HG03342 (cell line): ENCODE measurements around the gene DOLPP1.

Experiments
- ATAC-seq: cut with Tn5 transposase; IDR thresholded peaks from one replicate; pipeline ENCODE4 v1.9.1; 2021; ENCODE audit warnings: mild to moderate bottlenecking, moderate library complexity; ENCODE audit not compliant: unreplicated experiment

The DOLPP1 gene

DNA sequence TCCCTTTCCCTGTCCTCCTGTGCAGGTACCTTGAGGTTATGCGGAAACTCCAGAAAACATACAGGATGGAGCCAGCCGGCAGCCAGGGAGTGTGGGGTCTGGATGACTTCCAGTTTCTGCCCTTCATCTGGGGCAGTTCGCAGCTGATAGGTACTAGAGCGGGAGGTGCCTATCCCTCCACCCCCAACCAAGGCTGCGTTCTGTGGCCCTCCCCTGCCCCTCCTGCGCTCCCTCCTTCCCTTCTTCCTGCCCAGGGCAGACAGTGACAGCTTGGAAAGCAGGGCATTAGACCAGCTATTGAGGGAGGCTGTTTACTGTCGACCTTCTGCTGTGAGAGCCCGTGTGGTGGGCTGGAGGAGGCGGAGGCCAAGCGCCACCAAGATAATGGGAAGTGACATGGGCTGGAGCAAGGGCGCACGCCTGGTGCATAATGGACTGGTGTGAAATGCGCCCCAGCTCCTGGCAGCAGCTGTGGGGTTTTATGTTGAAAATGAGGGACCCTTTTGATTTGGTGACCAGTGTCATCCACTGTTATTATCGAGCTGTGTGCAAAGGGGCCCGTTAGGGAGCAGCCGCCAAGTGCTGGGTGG, 55.6 kb downstream of the DOLPP1 start:
- no peak for ATAC-seq

- ATAC-seq, result no peak
Measured at GRCh38 chr9:129137292-129138143, 56.6 kb downstream of the DOLPP1 start.

GRCh38 chr9:129138144-129138462, 57.2 kb downstream of the DOLPP1 start:
- no peak for ATAC-seq

- ATAC-seq, result no peak
Measured at GRCh38 chr9:129138476-129139232, 57.7 kb downstream of the DOLPP1 start.

GRCh38 chr9:129139233-129139992, 58.5 kb downstream of the DOLPP1 start:
- peak; percentile 40 for ATAC-seq

DNA sequence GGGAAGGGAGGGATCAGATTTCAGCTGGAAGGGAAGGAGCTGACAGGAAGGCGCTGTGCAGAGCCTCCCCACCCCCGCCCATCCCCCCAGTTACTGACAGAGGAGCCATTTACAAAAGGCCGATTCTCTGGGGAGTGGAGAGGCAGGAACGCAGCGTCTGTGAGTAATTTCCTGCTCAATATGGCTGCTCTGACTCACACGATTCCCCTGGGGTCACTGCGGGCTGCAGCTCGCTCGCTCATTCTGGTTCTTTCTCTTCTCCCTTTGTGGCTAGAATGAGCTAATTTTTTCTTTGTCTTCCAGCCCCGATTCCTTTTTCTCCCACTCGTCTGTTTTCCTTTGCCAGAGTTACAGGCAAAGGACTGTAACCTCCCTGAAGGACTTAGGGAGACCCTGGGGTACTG, 59.1 kb downstream of the DOLPP1 start:
- ATAC-seq, result no peak
